GM19193 (cell line): ENCODE data around the gene DNMT3A.

ENCODE experiments used
- POLR2A ChIP-seq: IDR thresholded peaks from 4 replicates; pipeline ENCODE4 v1.6.1; 2011; ENCODE audit not compliant: insufficient read depth, insufficient read length; ENCODE audit errors: extremely low read depth

Gene DNMT3A

GRCh38 chr2:25361261-25362048 lies 19.7 kb upstream of the DNMT3A start:
- TF ChIP-seq POLR2A, result no peak

DNA sequence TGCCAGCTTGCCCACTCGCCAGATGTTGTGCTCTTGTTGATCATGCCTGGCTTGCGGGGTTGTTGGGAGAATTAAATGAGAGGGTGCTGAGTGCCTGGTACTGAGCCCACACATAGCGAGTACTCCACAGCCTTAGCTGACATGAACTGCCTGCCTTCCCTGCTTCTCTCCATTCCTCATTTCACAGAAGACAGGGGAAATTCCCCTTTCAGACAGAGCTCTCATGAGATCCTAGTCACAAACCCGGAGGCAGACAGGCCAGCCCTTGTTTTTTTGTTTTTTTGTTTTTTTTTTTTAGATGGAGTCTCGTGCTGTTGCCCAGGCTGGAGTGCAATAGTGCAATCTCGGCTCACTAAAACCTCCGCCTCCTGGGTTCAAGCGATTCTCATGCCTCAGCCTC lies 17.1 kb upstream of the DNMT3A start:
- no peak for TF ChIP-seq POLR2A

- TF ChIP-seq POLR2A, result no peak
Measured at GRCh38 chr2:25358249-25358815, 16.6 kb upstream of the DNMT3A start.

DNA sequence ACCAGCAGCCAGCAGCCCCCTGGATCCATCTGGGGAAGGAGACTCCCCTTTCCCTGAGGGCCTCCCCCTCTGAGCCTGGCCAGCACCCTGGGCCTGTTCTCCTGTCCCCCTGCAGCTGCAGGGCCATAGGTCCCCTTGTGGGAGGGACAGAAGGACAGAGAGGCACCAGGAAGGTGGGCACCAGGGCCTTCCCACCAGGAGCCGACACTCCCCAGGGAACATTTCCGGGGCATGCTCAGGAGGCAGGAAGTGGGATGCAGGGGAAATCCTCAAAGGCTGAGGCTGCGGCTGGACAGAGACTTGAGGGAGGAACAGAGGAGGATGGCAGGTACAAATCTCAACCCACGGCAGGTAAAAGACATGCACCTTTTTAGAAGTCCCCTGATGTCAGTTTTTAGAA lies 14.4 kb upstream of the DNMT3A start:
- no peak for TF ChIP-seq POLR2A

GRCh38 chr2:25355270-25355669 lies 13.5 kb upstream of the DNMT3A start:
- TF ChIP-seq POLR2A, result no peak

DNA sequence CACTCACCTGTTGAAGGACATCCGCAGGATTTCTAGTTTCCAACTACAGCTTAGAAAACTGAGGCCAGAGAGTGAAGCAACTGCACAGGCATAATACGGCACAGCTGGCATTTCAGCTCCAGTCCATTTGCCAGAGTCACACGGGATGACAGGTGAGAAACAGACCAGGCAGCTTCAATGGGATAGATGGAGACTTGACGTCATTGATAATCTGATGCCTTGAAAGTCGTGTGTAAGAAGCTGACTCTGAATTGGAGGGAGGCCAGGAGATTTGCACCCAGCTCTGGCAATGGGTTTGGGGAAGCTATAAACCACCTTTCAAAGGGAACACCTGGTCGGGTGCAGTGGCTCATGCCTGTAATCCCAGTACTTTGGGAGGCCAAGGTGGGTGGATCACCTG lies 12.4 kb upstream of the DNMT3A start:
- TF ChIP-seq POLR2A, result no peak

DNA sequence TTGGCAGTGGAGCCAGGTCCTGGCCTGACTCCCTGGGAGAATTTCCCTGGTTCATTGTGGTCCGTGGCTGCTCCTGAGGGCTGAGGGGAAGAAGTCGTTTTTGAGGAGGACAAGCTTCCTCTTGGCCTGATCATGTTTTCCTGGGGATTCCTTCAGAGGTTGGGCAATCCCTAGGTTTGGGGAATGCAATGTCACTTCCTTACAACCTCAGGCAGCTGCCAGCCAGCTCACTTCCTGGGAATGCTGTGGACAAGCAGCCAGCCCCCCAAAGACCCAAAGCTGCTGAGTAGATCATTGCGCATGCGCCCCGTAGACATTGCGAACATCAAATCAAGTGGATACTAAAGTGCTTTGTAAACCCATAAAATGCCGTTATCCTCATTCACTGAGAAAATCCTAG lies 7.7 kb upstream of the DNMT3A start:
- TF ChIP-seq POLR2A, result no peak

GRCh38 chr2:25347846-25348245 lies 6.1 kb upstream of the DNMT3A start:
- TF ChIP-seq POLR2A, result no peak

DNA sequence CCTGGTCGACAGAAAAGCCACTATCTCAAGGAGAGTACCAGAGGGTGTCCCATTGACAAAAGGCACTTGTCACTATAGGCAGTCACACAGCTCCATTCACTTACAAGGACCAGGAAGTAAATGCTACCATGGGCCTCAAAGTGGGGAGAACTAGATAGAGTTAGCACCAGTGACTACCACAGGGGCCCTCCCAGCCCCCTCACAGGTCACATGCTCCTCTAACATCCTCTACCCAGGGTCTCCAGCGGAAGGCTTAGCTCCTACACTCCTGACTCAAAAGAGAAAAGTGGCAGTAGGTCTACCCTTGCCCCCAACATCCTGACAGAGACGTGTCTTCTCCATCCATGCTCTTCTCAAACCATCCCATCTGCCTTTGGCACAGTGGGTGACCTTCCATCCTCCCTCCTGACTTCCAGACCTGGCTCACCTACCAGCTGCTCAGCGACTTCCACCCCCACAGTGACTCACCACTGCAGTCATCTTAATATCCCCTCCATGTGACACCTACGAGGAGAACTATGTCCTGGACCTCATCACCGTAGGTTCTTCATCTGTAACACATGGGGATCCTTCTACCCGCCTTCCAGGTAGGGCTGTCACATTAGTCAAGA lies 5.6 kb upstream of the DNMT3A start:
- TF ChIP-seq POLR2A, result no peak

GRCh38 chr2:25343187-25343825 lies 1.6 kb upstream of the DNMT3A start:
- TF ChIP-seq POLR2A, result no peak

DNA sequence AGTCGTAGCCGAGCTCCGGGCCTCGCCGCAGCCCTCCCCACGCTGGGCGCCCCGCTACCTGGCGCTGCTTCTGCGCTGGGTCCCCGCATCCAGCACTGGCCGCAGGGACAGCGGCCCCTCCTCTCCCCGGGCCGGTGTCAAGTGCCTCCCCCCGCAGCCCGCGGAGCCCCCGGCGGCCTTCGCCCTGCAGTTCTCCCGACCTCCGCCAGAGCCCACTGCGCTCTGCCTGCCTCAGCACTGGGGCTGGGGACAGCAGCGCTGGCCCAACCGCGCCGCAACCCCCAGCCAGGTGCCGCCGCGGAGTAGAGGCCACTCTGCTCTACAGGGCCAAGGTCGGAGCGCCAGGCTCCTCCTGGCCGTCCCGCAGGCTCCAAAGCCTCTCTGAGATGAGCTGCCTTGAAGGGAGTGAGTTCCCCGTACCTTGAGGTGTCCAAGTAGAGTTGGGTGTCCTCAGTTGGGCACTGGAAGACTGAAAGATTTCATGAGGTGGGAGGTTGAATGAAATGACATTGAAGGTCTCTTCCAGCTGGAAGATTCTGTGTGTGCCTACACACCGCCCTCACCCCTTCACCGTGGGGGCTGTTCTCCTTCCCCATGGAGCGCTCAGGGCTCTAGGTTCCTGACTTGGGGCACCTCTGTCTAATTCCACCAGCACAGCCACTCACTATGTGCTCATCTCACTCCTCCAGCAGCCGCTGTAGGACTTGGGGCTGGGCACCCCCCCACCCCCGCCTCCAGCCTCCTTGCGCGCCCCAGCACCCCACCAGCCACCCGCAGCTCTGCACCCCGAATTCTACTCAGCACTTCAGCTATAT lies 854 bp upstream of the DNMT3A start:
- TF ChIP-seq POLR2A, result peak; percentile 37

- TF ChIP-seq POLR2A, result no peak
Measured at GRCh38 chr2:25341011-25341727, 556 bp downstream of the DNMT3A start.

DNA sequence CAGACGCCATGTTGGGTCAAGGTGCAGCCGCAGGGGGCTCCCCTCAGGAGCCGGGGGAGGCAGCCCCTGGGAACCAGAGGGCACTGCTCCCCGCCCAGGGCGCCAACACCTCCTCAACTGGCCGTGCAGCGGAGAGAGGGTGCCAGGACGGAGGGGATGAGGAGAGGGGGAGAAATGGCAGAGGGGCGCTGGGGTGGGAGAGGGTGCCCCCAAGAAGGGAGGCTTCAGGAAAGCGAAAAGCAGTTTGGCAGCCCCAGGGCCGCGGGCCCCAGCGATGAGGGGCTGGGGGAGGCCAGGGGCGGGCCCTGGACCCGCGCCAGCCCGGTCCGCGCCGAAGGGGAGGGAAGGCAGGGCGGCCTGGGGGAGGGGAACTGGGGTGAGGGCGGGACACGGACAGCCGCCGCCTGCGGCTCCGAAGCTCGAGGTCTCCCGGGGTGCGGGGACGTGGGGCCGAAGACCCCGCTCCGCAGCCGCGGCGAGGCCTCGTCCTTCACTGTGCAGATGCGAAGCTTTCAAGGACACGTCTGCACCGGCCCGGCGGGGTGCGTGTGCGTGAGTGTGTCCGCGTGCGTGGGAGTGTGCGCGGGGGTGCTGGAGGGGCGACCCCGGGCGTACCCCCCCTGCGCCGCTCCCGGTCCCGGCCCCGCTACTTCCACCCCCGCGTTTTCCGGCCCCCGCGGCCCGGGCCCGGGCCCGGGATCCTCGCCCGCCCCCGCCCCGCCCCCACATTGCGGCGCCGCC lies 1.4 kb downstream of the DNMT3A start:
- TF ChIP-seq POLR2A, result no peak

GRCh38 chr2:25339791-25340180 lies 1.9 kb downstream of the DNMT3A start:
- TF ChIP-seq POLR2A, result no peak
